Caco-2 (cell line): ENCODE measurements around the gene EXOC3L2. TPM values are rescaled to one million over a fixed set of nuclear protein-coding genes. Genes with fewer than 3 reads are reported as not detected.

ENCODE experiments used
- BruUV-seq: library from RNA; stranded (reverse); fragments of 400-500 nt; replicated peaks from 2 replicates; lab custom pipeline; 2021; lab: Mats Ljungman, UMichigan
- CTCF ChIA-PET: fragments of 300-600 bp; sonication (Branson Sonifier 250); formaldehyde crosslinking; loops from one replicate; lab custom pipeline; 2022; ENCODE audit warnings: antibody characterized with exemption; lab: Charles Lee
- POLR2A ChIA-PET: fragments of 300-600 bp; sonication (Branson Sonifier 250); formaldehyde crosslinking; loops from one replicate; lab custom pipeline; 2022; ENCODE audit warnings: antibody characterized with exemption; lab: Charles Lee
- DNase-seq, 2 experiments: peaks; one replicate each; pipeline versions ENCODE4 v3.0.0 to v3.0.0-alpha.2; 2020 to 2022
- H3K27me3 ChIP-seq: replicated peaks from 2 replicates; pipeline ENCODE4 v1.6.0; 2011; ENCODE audit warnings: low read length; ENCODE audit not compliant: control insufficient read depth, insufficient read depth
- H3K36me3 ChIP-seq: 2 replicates; pipeline ENCODE4 v1.5.1; 2011; ENCODE audit warnings: low read length; ENCODE audit not compliant: control insufficient read depth, insufficient read depth
- H3K4me1 ChIP-seq: fragments of 250-450 bp; sonication (Bioruptor Pico); 2 replicates; pipeline ENCODE4 v1.5.1; 2020; ENCODE audit warnings: mild to moderate bottlenecking
- H3K4me3 ChIP-seq: 2 replicates; pipeline ENCODE4 v1.5.1; 2011; ENCODE audit warnings: low read depth, mild to moderate bottlenecking, control low read depth, low read length
- H3K9me3 ChIP-seq: fragments of 250-450 bp; sonication (Bioruptor Pico); 2 replicates; pipeline ENCODE4 v1.5.1; 2020; ENCODE audit warnings: mild to moderate bottlenecking, moderate library complexity
- H3K27ac Mint-ChIP-seq: one replicate; pipeline ENCODE4 v1.8.0; 2022; ENCODE audit warnings: mixed read lengths; ENCODE audit not compliant: unreplicated experiment
- H3K27me3 Mint-ChIP-seq: one replicate; pipeline ENCODE4 v1.8.0; 2022; ENCODE audit warnings: mixed read lengths; ENCODE audit not compliant: insufficient read depth, unreplicated experiment
- H3K36me3 Mint-ChIP-seq: one replicate; pipeline ENCODE4 v1.8.0; 2022; ENCODE audit warnings: mild to moderate bottlenecking, mixed read lengths; ENCODE audit not compliant: insufficient read depth, unreplicated experiment
- H3K4me1 Mint-ChIP-seq: one replicate; pipeline ENCODE4 v1.8.0; 2022; ENCODE audit warnings: low read depth, mixed read lengths; ENCODE audit not compliant: unreplicated experiment
- H3K4me3 Mint-ChIP-seq: one replicate; pipeline ENCODE4 v1.8.0; 2022; ENCODE audit warnings: mild to moderate bottlenecking, moderate library complexity, mixed read lengths; ENCODE audit not compliant: unreplicated experiment
- H3K9me3 Mint-ChIP-seq: one replicate; pipeline ENCODE4 v1.8.0; 2022; ENCODE audit warnings: mixed read lengths; ENCODE audit not compliant: unreplicated experiment
- intact Hi-C: fragments of 100-400 bp; cut with micrococcal nuclease; formaldehyde crosslinking; loops from one replicate; pipeline ENCODE4 v1.10.0; 2022; ENCODE audit not compliant: unreplicated experiment
- total RNA-seq: library from RNA; stranded (reverse); gene quantifications from 2 replicates; pipeline ENCODE4 v1.2.3, GENCODE V29; 2022
- TF ChIP-seq, protein P1 (sequence below), 2 experiments: fragments of 200-600 bp in 1 of 2; IDR thresholded peaks; 1 replicate in 1 of 2; 2 replicates in 1 of 2; pipeline versions ENCODE4 v1.5.1 to v1.8.0; 2011 to 2022; ENCODE audit warnings: antibody characterized with exemption in 1 of 2, control low read depth in 1 of 2, inconsistent platforms in 1 of 2, low read depth in 1 of 2, low read length in 1 of 2, mild to moderate bottlenecking in 1 of 2, moderate library complexity in 1 of 2; ENCODE audit not compliant: insufficient read depth in 1 of 2, severe bottlenecking in 1 of 2, unreplicated experiment in 1 of 2

Gene EXOC3L2
- total RNA-seq, 1 experiment from 2014 or later: not detected

DNA sequence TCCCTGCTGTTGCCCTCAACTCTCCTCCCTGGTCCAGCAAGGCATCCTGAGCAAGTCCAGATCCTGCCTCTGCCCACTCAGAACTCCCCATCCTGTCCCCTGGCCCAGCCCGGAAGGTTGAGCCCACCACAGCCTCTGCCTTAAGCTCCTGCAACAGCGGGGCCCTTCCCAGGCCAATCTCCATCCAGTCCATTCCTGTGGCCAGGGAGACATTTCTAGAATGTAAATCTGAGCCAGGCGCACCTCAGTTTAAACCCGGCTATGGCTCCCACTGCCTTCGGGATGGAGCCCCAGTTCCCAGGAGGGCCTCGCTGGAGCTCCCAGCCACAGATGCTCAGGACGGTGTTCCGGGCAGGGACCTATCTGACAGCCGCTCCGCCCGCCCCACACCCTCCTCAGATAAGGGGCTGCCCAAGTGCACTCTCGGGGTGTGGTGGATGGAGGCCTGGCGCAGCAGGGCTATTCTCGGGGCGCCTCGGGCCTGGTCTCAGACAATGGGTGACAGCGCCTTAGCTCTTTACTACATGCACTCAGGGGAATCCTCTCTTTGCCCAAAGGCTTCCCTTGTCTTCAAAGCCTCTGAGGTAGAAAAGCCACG is 72.5 kb downstream of the EXOC3L2 start:
- DNase-seq: no peak

DNA sequence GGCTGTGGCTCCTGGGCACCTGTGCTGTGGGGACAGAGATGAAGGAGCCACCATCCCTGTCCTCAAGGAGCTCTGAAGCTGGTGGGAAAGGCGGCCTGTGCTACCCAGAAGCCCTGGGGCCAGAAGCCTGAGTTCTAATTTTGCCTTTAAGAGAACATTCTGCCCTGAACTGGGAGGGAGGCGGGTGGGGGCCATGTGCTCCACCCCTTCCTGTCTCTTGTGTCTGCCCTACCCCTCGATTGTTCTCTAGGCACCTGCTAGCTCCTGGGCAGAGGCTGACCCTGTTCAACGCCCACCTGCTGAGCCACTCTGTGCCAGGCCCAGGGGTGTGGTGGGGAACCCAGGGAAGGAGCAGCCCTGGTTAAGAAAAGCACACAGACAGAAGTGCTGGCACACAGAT is 73.0 kb downstream of the EXOC3L2 start:
- POLR2A ChIA-PET: no interaction called here
- TF ChIP-seq, protein P1, sequence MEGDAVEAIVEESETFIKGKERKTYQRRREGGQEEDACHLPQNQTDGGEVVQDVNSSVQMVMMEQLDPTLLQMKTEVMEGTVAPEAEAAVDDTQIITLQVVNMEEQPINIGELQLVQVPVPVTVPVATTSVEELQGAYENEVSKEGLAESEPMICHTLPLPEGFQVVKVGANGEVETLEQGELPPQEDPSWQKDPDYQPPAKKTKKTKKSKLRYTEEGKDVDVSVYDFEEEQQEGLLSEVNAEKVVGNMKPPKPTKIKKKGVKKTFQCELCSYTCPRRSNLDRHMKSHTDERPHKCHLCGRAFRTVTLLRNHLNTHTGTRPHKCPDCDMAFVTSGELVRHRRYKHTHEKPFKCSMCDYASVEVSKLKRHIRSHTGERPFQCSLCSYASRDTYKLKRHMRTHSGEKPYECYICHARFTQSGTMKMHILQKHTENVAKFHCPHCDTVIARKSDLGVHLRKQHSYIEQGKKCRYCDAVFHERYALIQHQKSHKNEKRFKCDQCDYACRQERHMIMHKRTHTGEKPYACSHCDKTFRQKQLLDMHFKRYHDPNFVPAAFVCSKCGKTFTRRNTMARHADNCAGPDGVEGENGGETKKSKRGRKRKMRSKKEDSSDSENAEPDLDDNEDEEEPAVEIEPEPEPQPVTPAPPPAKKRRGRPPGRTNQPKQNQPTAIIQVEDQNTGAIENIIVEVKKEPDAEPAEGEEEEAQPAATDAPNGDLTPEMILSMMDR (IDR thresholded peaks at IDR 0.05; ENCODE audit: insufficient read depth in 1 of 2, low read depth in 1 of 2, low read length in 1 of 2, severe bottlenecking in 1 of 2, unreplicated experiment in 1 of 2): no peak
- H3K9me3 Mint-ChIP-seq: no peaks in the 10 kb centered on the region
- H3K27ac Mint-ChIP-seq: no peak overlapping the region
- intact Hi-C loops: no loop called here
- DNase-seq: no peak
- H3K27me3 ChIP-seq: no peaks in the 10 kb centered on the region
- BruUV-seq: no TSS peak
- H3K27me3 Mint-ChIP-seq: no peaks in the 10 kb centered on the region
- peaks cover 3% of the 10 kb centered on the region; the same call in 1 of the 2 replicates for H3K36me3 ChIP-seq
- no peak overlapping the region for H3K4me3 Mint-ChIP-seq
- H3K4me1 Mint-ChIP-seq: peaks cover 6% of the 10 kb centered on the region
- H3K4me1 ChIP-seq: no peaks in the 10 kb centered on the region
- H3K36me3 Mint-ChIP-seq: no peaks in the 10 kb centered on the region
- no peaks in the 10 kb centered on the region for H3K9me3 ChIP-seq
- CTCF ChIA-PET: no interaction called here
- H3K4me3 ChIP-seq: no peak overlapping the region

More for the DNA sequence above, 72.5 kb downstream of the EXOC3L2 start:
- Histone ChIP-seq H3K9me3 (no peaks in the 10 kb centered on the region), H3K4me3 (no peak overlapping the region), H3K36me3 (peaks cover 2% of the 10 kb centered on the region; the same call in 1 of the 2 replicates), H3K27me3 (no peaks in the 10 kb centered on the region), H3K4me1 (no peaks in the 10 kb centered on the region)
- BruUV-seq: no TSS peak
- H3K36me3 Mint-ChIP-seq: peaks cover 3% of the 10 kb centered on the region
- no peak overlapping the region for H3K4me3 Mint-ChIP-seq
- CTCF ChIA-PET: no interaction called here
- no peaks in the 10 kb centered on the region for H3K27me3 Mint-ChIP-seq
- TF ChIP-seq, protein P1 (IDR thresholded peaks at IDR 0.05; ENCODE audit: insufficient read depth in 1 of 2, low read depth in 1 of 2, low read length in 1 of 2, severe bottlenecking in 1 of 2, unreplicated experiment in 1 of 2): no peak
- intact Hi-C loops: no loop called here
- no peak overlapping the region for H3K27ac Mint-ChIP-seq
- H3K9me3 Mint-ChIP-seq: no peaks in the 10 kb centered on the region
- POLR2A ChIA-PET: no interaction called here
- H3K4me1 Mint-ChIP-seq: peaks cover 6% of the 10 kb centered on the region

DNA sequence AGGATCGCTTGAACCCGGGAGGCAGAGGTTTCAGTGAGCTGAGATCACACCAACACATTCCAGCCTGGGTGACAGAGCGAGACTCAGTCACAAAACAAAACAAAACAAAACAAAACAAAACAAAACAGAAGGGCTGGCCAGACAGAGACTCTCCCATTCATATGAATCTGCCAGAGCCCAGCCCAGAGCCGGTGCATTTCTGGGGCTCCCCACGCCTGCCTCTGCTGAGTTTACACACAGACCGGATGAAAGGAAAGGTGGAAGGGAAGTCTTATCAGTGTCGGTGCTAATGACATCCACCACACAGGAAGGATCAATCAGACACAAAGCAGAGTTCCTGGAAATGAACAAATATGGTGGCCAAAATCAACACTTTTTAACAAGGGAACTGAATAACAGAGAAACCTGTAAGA is 74.0 kb downstream of the EXOC3L2 start:
- TF ChIP-seq, protein P1 (IDR thresholded peaks at IDR 0.05; ENCODE audit: insufficient read depth in 1 of 2, low read depth in 1 of 2, low read length in 1 of 2, severe bottlenecking in 1 of 2, unreplicated experiment in 1 of 2): no peak
- CTCF ChIA-PET: no interaction called here

More for the DNA sequence above, 74.0 kb downstream of the EXOC3L2 start:
- Mint-ChIP-seq H3K4me3 (no peak overlapping the region), H3K4me1 (peaks cover 6% of the 10 kb centered on the region), H3K36me3 (no peaks in the 10 kb centered on the region), H3K9me3 (no peaks in the 10 kb centered on the region), H3K27me3 (no peaks in the 10 kb centered on the region), H3K27ac (no peak overlapping the region)
- POLR2A ChIA-PET: no interaction called here
- H3K36me3 ChIP-seq: peaks cover 3% of the 10 kb centered on the region; the same call in 1 of the 2 replicates
- intact Hi-C loops: no loop called here
- H3K27me3 ChIP-seq: no peaks in the 10 kb centered on the region
- no peaks in the 10 kb centered on the region for H3K4me1 ChIP-seq
- DNase-seq: no peak
- H3K9me3 ChIP-seq: no peaks in the 10 kb centered on the region
- no peak overlapping the region for H3K4me3 ChIP-seq
- no TSS peak for BruUV-seq
